NCI-H2081 (cell line): ENCODE measurements around the gene DYRK1A.

Source experiments
- DNase-seq, 2 experiments: peaks; one replicate each; lab custom pipeline; 2025; lab: John Stamatoyannopoulos, UW

The DYRK1A gene

DNA sequence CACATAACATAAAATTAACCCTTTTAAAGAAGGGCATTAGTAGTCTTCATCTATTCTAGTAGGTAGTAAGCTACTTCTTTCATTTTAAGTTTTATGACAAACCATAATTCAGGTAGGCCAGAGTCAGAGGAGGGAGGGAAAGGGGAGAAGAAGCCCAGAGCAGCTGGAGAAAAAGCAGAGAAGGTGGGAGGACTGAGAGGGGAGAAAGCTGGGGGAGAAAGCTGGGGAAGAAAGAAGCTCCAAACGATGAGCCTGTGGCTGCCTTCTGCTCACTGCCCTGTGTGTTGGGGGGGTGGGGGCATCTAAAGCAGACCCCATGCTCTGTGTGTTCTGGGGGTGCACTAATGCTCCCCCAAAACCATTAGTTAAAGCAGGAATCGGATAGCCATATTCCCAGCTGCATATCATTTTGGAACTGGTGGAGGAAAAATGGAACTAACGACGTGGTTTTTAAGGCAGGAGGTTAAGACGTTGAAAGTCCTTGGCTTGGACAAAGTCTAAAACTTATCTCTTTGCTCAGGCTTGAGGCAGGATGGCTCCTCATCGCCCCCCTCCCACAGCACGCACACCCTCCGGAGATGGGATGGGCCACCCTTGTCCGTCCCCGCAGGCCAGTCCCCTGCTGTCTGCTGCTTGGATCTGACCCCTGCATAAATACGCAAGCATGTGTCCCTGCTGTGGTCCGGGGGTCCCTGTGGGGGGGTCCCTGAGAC, 184.2 kb downstream of the DYRK1A start:
- no peak for DNase-seq

DNA sequence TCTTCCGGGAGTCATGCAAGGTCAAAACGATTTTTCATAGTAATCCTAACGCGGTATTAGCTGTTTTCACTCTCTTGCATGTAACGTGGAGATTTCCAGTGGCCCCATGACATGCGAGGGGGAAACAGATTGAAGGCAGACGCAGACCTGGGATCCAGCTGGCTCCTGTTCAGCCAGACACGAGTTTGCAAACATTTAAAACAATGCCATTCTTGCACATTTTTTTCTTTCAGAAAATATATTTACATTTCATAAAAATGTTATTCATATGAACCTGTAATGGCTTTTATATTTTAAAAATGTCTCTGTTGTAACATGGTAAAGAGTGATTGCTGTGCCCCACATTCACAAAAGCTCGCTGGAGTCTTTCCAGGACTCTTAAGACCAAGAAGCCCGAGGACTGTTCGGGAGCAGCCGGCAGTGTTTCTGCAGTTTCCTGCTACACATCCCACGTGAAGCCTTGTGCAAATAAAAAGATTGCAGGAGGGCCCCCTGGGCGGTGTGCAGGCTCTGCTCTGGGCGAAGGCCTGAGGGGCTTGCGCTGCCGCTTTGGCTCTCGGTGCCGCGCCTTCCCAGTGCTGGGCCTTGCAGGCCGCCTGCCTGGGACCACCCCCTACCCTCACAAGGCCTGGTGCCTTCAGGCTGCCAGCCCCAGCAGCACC, 184.9 kb downstream of the DYRK1A start:
- DNase-seq, result peak; percentile 24 to 66

DNA sequence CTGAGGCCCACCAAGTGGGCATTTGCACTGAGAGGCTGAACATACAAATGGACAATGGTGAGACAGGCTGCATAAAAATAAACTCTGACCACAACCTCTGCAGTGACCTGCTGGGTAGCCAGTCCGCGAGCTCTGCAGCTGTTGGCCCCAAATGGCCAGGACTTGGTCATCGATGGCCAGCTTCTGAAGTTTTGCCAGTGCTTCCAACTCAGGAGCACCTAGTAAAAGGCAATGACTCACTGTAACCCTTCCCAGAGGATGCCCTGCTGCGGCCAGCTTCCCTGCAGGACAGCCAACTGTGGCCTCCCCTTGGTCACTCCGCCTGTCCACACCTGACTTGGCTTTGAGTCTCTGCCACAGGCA, 185.4 kb downstream of the DYRK1A start:
- no peak for DNase-seq

DNA sequence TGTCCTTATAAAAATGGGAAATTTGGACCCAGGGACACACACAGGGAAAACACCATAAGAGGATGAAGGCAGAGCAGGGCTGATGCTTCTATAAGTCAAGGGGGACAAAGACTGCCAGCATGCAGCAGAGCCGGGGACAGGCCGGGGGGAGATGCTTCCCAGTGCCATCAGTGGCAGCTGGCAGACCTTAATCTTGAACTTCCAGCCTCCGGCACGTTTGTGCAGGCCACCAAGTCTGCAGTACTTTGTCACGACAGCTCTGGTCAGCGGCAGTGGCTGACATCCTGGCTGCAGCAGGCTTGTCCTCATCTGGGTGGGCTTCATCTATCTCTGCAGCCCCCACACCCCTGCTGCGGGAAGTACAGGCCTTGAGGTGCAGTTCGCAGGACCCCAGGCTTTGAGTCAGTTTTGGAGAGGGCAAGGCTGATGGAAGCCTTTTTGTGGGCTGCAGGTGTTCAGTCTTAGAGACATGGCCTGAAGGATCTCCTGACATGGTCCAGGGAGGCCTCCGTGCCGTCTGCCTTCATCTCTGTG, 186.0 kb downstream of the DYRK1A start:
- DNase-seq, result no peak

DNA sequence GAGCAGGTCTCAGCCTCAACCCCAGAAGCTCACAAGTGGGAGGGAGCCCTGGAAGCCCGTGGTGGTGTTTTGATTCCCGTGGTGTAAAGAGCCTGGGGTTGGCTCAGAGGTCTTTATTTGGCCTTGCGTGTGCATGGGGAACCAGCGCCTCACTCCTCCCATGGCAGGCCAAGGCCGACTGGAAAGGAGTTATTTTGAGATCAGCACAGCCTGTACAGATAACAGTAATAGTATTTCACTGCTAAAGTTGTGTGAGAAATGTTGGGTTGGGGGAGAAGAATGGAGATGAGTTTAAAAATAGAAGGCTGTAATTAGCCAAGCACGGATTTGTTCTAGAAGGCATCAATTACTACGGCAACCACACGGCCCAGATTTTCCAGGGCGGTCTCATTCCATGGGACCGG, 186.5 kb downstream of the DYRK1A start:
- DNase-seq, result no peak

DNA sequence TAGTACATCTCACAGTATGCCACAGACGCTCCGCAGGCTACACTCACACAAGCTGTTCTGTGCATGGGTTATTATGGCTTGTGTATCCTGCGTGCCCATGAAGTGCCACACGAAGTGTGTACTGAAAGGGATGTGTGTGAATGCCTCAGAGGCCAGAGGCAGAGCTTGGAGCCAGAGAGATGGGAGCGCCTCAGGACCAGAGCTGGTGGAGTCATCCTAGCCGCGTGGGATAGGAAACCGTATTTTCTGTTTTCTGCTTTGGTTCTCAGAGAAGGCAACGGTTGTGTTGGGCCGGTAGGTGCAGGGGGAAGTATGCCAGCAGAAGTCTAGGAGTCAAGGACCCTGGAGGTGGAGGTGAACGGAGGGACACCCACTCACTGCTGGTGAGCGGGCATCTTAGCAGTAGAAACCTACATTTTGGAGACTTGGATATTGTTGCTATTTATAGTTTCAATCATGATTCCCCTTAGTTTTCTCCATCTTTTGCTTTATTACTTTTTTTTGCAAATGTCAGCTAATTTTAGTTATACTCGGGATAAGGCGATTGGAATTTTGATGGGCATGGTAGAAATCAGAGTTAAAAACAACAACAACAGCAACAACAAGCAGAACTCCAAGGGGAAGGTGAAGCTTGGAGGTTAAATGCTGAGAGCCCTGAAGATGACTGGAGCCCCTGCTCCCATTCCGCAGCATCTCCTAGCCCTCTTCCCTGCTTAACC, 188.2 kb downstream of the DYRK1A start:
- DNase-seq, result no peak

DNA sequence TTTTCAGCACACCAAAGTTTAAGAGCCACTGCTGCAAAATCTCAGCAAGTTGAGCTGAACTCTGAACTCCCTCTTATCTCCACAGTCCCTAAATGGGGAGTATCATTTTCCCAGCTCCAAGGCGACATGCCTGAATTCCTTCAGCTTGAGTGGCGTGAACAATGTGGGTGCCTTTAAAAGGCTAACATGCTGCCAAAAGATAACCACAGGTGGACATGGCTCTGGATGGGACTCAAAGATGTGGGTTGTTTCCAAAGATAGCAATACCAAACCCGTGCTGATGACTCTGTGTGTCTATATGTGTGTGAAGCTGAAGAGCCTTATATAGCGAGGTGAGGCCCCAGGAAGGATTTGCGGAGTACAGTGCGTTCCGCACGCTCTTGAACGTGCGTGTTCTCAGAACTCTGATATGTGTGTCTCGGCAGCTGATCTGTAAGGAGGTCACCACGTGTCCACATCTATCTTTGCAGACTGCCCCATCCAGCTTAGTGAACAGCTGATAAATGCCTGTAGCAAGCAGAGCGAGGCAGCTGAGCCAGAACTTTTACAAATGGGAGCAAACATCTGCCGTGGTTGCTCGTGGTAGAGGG, 189.2 kb downstream of the DYRK1A start:
- no peak for DNase-seq

DNA sequence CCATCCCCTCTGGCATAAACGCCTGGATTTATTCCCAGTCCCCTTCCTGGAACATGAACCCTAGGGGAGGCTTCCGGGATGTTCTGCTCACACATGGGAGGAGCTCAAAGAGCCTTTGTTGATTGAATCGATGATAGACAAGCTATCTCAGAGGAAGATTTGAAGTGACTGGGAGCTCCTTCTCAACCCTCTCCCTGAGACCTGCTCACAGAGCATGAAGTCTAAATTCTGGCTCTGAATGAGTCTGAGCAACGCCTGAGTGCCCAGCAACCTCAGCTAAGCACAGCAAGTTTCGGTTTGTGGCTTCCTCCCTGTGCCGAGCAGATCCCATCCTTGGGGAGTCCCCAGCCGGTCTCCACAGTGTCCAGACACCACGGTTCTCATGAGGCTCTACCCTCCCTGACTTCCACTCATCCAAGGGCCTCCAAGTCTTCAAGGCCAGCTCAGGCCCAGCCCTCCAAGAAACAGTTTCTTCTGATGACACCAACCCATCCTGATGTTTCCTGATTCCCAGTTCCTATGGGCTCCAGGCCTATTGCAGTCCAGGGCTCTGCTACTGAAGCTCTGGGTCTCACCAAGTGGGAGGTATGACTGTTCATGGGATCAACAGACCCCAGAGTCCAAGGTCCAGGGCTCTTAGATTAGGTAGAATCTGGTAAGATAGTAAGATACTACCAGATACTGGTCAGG, 190.8 kb downstream of the DYRK1A start:
- no peak for DNase-seq

DNA sequence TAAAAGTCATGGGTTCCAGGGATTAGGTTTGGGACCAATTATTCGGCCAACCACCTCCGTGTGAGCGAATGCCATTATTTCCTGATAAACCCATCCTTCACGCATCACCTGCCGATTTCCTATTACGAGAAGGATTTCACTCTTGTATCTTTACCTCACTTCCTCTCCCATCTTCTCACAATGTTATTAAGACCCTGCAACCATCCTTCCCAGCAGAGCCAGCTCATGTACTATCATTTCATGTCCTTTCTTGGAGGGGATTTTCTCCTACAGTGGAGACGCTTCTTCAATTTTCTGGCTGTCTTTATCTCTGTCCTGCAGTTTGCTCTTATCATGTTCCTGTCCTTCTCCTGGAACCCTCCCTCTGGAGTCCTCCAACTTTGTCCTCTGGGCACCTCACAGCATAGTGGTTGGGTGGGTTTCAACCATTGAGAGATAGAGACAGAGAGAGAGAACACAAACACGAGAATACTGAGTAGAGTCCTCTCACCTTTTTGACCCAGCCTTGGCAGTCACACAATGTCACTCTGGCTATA, 192.2 kb downstream of the DYRK1A start:
- no peak for DNase-seq

DNA sequence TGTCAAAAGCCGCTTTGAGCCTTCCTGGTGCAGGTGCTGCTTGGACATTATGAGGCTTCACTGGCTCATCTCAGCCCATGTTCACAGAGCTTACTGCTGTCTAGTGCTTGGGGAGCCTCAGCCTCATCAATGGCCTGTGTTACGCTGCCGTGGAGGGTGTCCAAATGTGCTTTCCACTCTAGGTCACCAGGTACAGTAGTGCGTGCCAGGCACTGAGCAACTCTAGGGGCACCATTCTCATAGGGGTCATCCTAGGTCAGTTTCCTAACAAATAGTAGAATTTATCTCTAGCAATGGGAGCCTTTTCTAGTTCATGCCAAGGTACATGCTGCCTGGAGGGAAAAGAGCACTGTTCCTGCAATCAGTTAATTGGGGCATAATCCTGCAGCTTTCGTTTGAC, 193.8 kb downstream of the DYRK1A start:
- no peak for DNase-seq

DNA sequence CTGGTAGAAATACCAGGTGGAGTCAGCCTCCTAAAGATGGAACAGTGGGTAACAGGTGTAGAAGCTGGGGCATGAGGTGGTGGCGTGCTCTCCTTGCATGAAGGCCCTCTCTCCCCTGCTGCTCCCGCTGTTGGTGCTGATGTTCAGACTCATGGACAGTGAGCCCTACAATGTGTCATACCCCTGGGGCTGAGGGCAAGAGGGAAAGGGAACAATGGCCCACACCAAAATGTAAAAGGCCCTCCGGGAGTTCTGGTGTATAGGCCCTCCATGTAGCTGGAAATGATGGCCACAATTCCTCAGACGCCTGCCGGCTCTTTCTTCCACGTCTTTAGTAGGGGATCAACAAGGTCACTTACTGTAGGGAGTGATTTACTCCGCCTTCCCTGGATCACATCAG, 194.9 kb downstream of the DYRK1A start:
- no peak for DNase-seq

DNA sequence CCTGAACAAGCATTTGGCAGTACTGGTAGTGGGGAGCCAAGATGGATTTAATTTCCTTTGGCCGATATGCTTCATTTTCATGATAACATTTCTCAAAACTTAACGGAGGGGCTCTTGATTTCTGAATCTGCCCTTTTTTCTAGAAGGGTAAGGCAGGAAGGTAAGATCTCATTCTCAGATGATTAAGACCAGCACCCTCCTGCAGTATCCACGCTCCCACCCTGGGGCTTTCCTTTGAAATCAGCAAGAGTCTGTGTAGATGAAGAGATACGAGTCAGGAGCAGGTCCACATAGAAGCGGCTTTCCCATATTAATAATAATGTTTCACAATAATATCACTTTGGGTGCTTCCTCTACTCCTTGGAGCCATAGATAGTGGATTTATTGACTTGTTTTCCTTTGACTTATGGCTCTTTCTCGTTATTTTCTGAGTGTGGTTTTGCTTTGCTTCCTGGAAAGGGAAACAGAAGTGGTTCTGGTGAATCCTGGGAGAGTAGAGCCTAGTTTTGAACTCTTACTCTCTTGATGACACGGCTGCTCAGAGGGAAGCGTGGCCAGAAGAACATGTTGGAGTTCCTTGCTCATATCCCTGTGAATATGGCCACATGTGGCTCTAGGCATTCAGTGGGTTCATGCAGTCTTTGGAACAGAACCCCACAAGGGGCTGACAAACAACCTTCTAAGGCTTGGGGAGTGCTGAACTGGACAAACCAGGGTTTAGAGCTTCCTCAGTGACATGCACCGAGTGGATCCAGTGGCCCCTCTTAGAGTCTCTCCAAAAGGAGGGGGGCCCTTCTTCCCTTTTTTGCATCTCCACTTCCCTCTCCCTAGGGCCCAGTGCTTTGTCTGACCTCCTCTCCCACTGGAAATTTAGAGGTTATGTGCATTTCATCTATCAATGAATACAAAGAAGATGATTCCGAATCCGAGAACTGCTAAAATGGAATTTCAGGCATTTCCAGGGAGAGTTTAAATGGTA, 195.7 kb downstream of the DYRK1A start:
- DNase-seq, result no peak

DNA sequence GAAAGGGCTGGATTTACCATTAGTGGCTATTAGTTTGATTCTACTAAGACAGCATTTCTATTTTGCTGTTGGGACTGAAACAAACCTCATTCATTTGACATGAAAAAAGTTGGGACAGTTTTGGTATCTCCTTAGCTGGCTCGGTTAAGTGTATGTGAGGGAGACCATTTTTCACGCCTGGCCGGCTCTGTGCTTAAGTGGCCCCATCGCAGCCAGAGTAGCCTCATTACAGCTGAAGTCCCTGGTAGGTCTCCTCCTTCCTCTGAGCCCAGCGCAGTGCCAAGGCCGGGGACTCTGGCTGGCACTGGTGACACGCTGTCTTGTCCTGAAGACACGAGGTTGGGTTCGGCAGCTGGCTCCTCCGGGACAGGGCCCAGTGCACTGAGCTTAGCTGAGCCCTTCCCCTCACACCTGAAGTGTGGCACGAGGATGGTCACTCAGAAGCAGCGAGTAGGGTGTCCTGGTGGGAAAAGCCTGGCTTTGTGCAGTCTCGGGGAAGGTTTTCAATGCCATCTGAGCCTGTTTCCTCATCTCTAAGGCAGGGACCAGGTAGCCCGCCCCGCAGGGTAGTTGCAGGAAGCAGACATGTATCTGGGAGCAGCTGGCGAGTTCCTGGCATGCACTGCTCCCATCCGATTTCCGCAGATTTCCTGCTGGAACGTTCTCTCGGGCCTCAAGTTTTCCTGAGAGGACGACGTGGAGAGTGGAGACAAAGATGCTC, 196.5 kb downstream of the DYRK1A start:
- peak in 1 of 2 experiments; percentile 37 for DNase-seq

DNA sequence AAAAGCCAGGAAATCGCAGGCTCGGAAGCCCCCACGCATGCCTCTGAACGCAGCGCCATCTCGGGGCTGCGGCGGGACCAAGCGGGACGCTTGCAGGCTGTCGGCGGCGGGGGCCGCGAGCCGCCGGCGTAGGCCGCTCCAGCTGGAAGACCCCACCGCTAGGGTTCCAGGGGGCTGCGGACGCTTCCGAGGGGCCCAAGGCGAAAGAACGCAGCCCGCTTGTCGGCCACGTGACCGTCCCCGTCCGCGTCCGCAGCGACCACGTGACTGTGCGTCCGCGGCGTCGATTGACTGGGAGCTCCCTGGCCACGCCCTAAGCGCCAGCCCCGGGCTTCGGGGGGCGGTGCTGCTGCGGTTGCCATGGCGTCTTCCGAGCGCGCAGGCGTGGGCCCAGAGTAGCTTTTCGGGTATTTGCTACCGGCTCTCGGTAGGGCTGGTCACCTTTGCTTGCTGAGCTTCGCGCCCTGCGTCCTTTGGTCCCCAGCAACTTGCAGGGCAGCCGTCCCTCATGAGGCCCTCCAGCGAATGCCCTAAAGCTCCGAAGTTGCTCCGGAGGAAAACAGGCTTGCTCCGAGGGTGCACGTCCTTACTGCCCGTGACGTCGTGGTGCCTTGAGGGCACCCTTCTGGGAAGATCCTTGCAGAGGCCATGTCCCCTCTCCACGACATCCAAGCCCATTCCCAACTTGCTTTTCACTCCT, 197.2 kb downstream of the DYRK1A start:
- DNase-seq, result peak; percentile 91 to 94

DNA sequence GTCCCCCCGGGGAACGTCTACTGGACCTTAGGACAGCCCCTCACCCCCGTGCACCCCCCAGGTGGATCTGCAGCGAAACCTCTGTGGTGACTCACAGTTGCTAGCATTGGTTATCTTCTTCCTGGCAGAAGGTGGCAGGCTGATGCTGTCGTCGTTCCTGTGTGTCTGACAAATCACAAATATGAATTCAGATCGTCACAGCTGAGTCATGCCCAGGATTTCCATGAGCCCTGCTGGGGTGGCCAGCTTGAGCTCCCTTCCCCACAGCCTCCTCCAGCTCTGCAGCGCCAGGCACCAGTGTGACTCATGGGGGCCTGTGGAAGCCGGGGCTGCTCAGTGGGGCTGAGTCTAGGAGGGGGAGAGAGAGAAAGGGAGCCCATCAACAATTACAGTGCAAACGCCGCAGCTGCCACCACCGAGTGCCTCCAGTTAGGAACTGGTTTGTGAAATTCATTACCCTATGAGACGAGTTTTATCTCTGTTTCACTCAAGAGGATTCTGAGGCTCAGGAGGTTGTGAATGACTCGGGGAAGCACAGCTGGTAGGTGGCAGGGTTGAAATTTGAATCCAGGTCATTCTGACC, 197.9 kb downstream of the DYRK1A start:
- peak; percentile 45 to 74 for DNase-seq

DNA sequence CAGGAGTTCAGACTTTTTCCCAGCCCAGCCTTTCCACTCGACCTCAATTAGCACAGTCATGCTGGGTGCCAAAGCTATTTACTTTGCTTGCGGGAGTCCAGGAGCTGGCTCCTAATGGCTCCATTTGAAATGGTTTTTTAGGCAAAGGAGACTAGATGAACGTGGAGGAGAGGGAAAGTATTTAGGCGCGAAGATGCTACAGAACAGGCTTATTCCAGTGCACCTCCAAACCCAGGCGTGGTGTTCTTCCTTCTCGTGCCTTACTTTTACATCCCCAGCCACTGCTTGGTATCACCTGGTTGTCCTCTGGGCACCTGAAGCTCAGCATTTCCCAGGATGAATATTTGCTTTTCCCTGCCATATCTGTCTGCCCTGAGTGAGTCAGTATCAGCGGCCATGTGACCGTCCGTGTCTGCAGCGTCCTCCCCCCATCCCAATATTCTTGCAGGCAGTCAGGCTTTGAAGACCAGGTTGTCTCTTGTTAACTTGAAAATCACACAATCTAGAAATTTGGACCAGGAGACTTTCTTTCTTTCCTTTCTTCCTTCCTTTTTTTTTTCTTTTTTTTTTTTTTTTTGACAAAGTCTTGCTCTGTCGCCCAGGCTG, 198.5 kb downstream of the DYRK1A start:
- peak; percentile 18 to 61 for DNase-seq

DNA sequence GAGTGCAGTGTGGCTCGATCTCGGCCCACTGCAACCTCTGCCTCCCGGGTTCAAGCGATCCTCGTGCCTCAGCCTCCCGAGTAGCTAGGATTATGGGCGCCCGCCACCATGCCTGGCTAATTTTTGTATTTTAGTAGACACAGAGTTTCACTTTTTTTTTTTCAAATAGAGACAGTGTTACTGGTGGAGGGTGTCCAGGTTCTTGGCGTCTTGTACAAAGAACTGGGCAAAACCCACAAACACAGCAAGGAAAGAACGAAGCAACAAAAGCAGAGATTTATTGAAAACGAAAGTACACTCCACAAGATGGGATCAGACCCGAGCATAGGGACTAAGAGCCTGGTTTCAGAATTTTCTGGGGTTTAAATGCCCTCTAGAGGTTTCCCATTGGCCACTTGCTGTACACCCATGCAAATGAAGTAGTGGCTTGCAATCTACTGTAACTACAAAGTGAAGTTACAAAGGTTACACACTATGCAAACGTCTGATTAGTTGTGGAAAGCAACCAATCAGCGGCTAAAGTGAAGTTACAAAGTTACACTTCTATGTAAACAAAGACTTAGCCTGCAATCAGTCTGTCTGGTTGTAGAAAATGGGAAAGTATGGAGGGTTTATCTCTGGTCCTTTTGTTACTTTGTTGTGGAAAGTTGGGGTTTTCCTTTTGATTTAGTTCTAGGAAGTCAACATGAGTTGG, 199.1 kb downstream of the DYRK1A start:
- no peak for DNase-seq
